Effector CD4-positive, alpha-beta T cell (primary cell): ENCODE data around the gene PRKCB.
A peak's percentile ranks its signal among the peaks of the same experiment; 100 is the strongest.

Experiments
- DNase-seq: peaks from one replicate; pipeline ENCODE4 v3.0.0-alpha.2; 2020

PRKCB gene

GRCh38 chr16:23836404-23837311, 875 bp downstream of the PRKCB start:
- DNase-seq: peak; percentile 52

- DNase-seq: no peak
Observed at GRCh38 chr16:23837553-23838308, 1.9 kb downstream of the PRKCB start.

- DNase-seq: no peak
Observed at GRCh38 chr16:23838485-23839142, 2.8 kb downstream of the PRKCB start.

GRCh38 chr16:23840310-23840709, 4.5 kb downstream of the PRKCB start:
- DNase-seq: no peak

GRCh38 chr16:23842137-23842600, 6.4 kb downstream of the PRKCB start:
- no peak for DNase-seq

GRCh38 chr16:23843143-23843542, 7.4 kb downstream of the PRKCB start:
- no peak for DNase-seq

- DNase-seq: no peak
Observed at GRCh38 chr16:23847251-23847650, 11.5 kb downstream of the PRKCB start.

GRCh38 chr16:23847948-23848347, 12.2 kb downstream of the PRKCB start:
- peak; percentile 27 for DNase-seq

GRCh38 chr16:23848958-23849357, 13.2 kb downstream of the PRKCB start:
- no peak for DNase-seq

GRCh38 chr16:23852794-23853562, 17.2 kb downstream of the PRKCB start:
- DNase-seq: no peak

- no peak for DNase-seq
Observed at GRCh38 chr16:23855010-23855409, 19.2 kb downstream of the PRKCB start.

GRCh38 chr16:23856251-23856709, 20.5 kb downstream of the PRKCB start:
- no peak for DNase-seq

GRCh38 chr16:23857256-23857880, 21.6 kb downstream of the PRKCB start:
- DNase-seq: no peak

- DNase-seq: no peak
Observed at GRCh38 chr16:23857881-23858269, 22.1 kb downstream of the PRKCB start.

GRCh38 chr16:23858542-23858941, 22.8 kb downstream of the PRKCB start:
- no peak for DNase-seq

GRCh38 chr16:23859713-23860269, 24.0 kb downstream of the PRKCB start:
- DNase-seq: no peak

- no peak for DNase-seq
Observed at GRCh38 chr16:23861874-23862273, 26.1 kb downstream of the PRKCB start.

- DNase-seq: no peak
Observed at GRCh38 chr16:23862556-23862955, 26.8 kb downstream of the PRKCB start.

GRCh38 chr16:23863511-23864422, 28.0 kb downstream of the PRKCB start:
- no peak for DNase-seq

- DNase-seq: no peak
Observed at GRCh38 chr16:23865853-23866252, 30.1 kb downstream of the PRKCB start.
